Esophagus squamous epithelium (tissue), 4 donors: Measurements from ENCODE around the gene PPARG.

Experiments used
- CTCF ChIP-seq, 6 experiments: fragments of 450-650 bp in 4 of 6; fragments of 200-600 bp in 2 of 6; sonication (generic) in 2 of 6; IDR thresholded peaks; one replicate each; pipeline ENCODE4 v1.5.1; 2016 to 2019; ENCODE audit warnings: antibody characterized with exemption in 6 of 6, mild to moderate bottlenecking in 4 of 6, moderate library complexity in 4 of 6
- POLR2A ChIP-seq, 4 donors: fragments of 450-650 bp; IDR thresholded peaks; one replicate each; pipeline ENCODE4 v1.6.1; 2017; ENCODE audit warnings: antibody characterized with exemption in 4 of 4, mild to moderate bottlenecking in 4 of 4, moderate library complexity in 3 of 4

GRCh38 chr3:12316253-12316652 is 27.4 kb downstream of the PPARG start:
- no peak for TF ChIP-seq CTCF (IDR thresholded peaks at IDR 0.05)
- no peak for TF ChIP-seq POLR2A (IDR thresholded peaks at IDR 0.05)
